GM13977 (cell line): ENCODE measurements around the gene JKAMP.

Source experiments
- DNase-seq: peaks from one replicate; pipeline ENCODE4 v3.0.0; 2012; ENCODE audit warnings: low spot score
- CTCF ChIP-seq: IDR thresholded peaks from 2 replicates; pipeline ENCODE4 v1.5.1; 2012; ENCODE audit warnings: mild to moderate bottlenecking, control low read depth; ENCODE audit not compliant: insufficient read depth; ENCODE audit errors: extremely low read depth, missing control alignments
- in situ Hi-C: fragments of 300-500 bp; cut with MboI; formaldehyde crosslinking; loops from one replicate; pipeline ENCODE4 v1.12.0; 2022; ENCODE audit warnings: low sequenced_read_pairs, low pct_unique_long_range_greater_than_20kb, mixed read lengths, inconsistent platforms; ENCODE audit not compliant: unreplicated experiment

JKAMP gene

GRCh38 chr14:59543873-59544272 is 59.6 kb downstream of the JKAMP start:
- in situ Hi-C loops: no loop called here
- DNase-seq: no peak
- no peak for TF ChIP-seq CTCF

- TF ChIP-seq CTCF: no peak
- no peak for DNase-seq
- in situ Hi-C loops: no loop called here
Measured at GRCh38 chr14:59547310-59547709, 63.0 kb downstream of the JKAMP start.
